CD4-positive, alpha-beta T cell treated with Interleukin-1 beta for 1 hour (primary cell): ENCODE results near the gene RASGRP3.

Source experiments
- DNase-seq, 2 donors: peaks; one replicate each; pipeline ENCODE4 v3.0.0-alpha.2; 2020 to 2022

Gene RASGRP3

GRCh38 chr2:33589444-33589843, 113.0 kb downstream of the RASGRP3 start:
- DNase-seq, result no peak

- DNase-seq, result no peak
Measured at GRCh38 chr2:33595385-33595784, 118.9 kb downstream of the RASGRP3 start.

- DNase-seq, result no peak
Measured at GRCh38 chr2:33597026-33597425, 120.6 kb downstream of the RASGRP3 start.

GRCh38 chr2:33598561-33599174, 122.2 kb downstream of the RASGRP3 start:
- DNase-seq, result peak; percentile 39 to 40

GRCh38 chr2:33599175-33599942, 122.9 kb downstream of the RASGRP3 start, which contains the start of gene FAM98A:
Gene FAM98A, minus strand, starts transcription at chr2:33599299. Its CDS starts 78 bp downstream, at chr2:33599221.
- DNase-seq, result peak; percentile 100

- DNase-seq, result no peak
Measured at GRCh38 chr2:33599943-33600192, 123.4 kb downstream of the RASGRP3 start.

GRCh38 chr2:33602201-33602830, 125.9 kb downstream of the RASGRP3 start:
- DNase-seq, result no peak

- DNase-seq, result no peak
Measured at GRCh38 chr2:33603416-33603815, 127.0 kb downstream of the RASGRP3 start.

GRCh38 chr2:33605056-33605455, 128.6 kb downstream of the RASGRP3 start:
- no peak for DNase-seq

GRCh38 chr2:33606100-33606499, 129.7 kb downstream of the RASGRP3 start:
- DNase-seq, result no peak

- DNase-seq, result no peak
Measured at GRCh38 chr2:33606622-33607021, 130.2 kb downstream of the RASGRP3 start.

GRCh38 chr2:33607251-33607721, 130.8 kb downstream of the RASGRP3 start:
- DNase-seq, result no peak

- no peak for DNase-seq
Measured at GRCh38 chr2:33607905-33608304, 131.5 kb downstream of the RASGRP3 start.

GRCh38 chr2:33614190-33614589, 137.7 kb downstream of the RASGRP3 start:
- no peak for DNase-seq
